Right ventricle myocardium inferior (tissue), 1 donor: ENCODE results near the gene AZIN2. TPM values are rescaled to one million over a fixed set of nuclear protein-coding genes. Genes with fewer than 3 reads are reported as not detected.
"Not testable (repeated sequence)": the region's sequence is repeated elsewhere in the genome, so short reads cannot be mapped to it uniquely, and the experiment has no call there.

ENCODE experiments used
- ATAC-seq: fragments of 200-7000 bp; cut with Tn5 transposase; one replicate; pipeline ENCODE4 v1.9.1; 2020; ENCODE audit warnings: mild to moderate bottlenecking, moderate library complexity
- DNase-seq: peaks from one replicate; pipeline ENCODE4 v3.0.0; 2021; ENCODE audit errors: missing footprints
- intact Hi-C: fragments of 100-400 bp; cut with DNase I; formaldehyde crosslinking; loops from one replicate; pipeline ENCODE4 v1.11.0; 2022
- long read RNA-seq: library from polyadenylated mRNA; unstranded; transcript quantifications from one replicate; pipeline ENCODE4 v2.0.0, GENCODE V29; 2021
- total RNA-seq: library from RNA; stranded (reverse); fragmentation: NEBNext Ultra II Directional; extraction: Animal tissue kit (Norgen Biotek cat#: 25700); gene quantifications from one replicate; pipeline ENCODE4 v1.2.1, GENCODE V29; 2021
- donor health status: DM: no; HTN: yes; CAD: no; lungs with severe emphysema.

AZIN2 gene
- total RNA-seq = 2.1 TPM
- long read RNA-seq, partial matches to known transcripts = 1 of 1 reads
- long read RNA-seq, other reads (novel, unspliced or antisense) = 0 of 1 reads

DNA sequence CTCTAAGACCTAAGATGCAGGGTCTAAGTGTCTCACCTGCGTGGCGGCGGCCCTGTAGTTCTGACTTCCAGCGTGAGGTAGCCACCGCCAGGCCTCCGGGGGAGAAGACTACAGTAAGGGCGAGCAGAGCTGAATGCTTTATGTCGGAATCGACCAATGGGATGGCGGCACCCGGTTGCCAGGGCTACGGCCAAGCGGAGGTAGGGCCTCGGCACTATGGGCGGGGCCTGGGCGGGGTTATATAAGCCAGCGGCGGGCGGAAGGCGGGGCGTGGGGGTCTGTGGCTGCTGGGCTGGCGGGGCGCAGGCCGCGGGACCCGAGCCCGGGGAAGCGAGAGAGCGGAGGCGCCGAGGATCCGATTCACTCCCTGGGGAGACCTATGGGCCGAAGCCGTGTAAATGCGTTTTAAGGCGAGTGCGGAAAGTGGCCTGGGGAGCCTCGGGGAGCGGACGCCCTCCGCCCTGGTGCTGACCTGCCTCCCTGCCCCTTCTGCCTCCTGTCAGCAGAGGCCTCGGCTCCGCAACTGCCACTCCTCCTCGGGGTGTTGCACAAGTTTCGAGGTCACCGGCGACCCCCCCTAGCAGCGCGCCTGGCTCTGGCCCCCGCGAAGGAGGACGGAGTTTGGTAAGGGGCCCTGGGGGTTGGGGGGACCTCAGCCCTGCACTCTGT lies at the start of gene AZIN2:
Gene AZIN2, plus strand, starts transcription at position 269 of the 669 bp plus-strand sequence. CDS start 1,097 bp downstream, outside the sequence.
- ATAC-seq = peak; percentile 98
- peak; percentile 99 for DNase-seq
- intact Hi-C loops = loop anchor here (5.0 kb wide), 1 partner anchor 369 kb away; no protein-coding TSS in a partner anchor

DNA sequence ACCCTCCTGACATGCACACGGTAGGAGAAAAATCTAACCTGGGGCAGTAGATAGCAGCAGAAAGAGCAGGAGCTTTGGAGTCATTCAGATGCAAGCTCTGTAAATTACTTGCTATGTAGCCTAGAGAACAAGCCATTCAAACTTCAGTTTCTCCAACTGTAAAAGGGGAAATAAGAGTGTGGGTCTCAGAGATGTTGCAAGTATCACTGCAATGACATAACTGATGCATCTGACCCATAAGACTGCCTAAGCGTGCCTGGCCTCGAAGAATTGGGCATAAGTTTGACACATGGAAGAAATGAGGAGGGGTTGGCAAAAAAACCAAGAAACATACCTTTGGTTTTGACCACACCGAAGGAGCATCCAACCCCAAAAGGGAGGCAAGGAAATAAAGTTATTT lies 49.4 kb upstream of the AZIN2 start:
- DNase-seq = no peak
- no peak for ATAC-seq
- intact Hi-C loops = no loop called here

DNA sequence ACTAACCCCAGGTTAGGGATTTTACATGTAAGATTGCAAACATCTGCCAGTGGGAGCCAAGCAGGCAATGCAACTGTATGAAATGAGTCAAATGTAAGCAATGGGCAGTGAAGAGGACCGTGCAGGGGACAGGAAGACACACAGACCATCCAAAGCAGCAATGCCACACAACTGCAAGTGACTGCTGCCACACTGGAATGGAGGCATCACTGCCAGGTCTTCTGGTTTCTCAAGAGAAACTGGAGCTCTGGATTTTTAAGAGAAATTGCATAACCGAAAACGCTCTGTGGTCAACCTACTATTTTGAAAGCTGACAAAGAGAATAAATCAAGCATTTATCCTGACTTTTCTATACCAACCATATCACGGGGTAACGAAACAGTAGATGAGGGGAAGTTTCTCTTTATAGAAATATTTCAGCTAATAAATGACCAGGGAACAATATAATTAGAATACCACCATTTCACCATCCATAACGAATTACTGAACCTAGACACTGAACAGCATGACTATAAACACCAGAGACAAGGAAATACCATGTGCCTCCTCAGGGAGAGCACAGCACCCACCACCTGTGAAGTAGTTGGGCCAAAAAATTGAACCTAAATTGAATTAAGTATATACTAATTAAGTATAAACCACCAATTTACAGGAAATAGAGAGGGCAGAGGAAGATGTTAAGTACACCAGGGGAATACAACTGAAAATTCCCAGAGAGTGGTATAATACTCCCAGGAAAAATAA lies 48.7 kb upstream of the AZIN2 start:
- DNase-seq (no peak), ATAC-seq (no peak)
- intact Hi-C loops = no loop called here

DNA sequence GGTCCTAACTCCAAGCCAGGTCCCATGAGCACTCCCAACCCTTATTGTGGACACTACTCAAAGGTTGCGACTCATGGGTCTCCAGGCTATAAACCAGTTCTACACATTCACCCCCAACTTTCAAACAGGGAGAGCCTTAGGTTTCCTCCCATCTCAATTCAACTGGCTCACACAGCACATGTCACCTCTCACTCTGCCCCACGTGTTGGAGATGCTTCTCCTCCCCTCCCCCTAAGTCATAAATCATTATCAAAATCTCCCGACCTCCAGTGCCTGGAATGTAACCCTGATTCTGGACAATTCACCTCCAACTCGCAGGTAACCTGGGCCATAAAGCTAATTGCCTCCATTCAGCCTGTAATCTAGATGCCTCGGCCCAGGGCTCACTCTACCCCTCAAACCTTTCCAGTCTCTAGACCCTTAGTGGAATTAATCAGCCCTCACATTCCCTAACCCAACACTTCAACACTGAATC lies 44.9 kb upstream of the AZIN2 start:
- ATAC-seq = peak; percentile 0
- intact Hi-C loops = loop anchor here (2.0 to 5.0 kb wide), 2 partner anchors 25 to 74 kb away; partner anchors contain the start of gene RNF19B
- no peak for DNase-seq

DNA sequence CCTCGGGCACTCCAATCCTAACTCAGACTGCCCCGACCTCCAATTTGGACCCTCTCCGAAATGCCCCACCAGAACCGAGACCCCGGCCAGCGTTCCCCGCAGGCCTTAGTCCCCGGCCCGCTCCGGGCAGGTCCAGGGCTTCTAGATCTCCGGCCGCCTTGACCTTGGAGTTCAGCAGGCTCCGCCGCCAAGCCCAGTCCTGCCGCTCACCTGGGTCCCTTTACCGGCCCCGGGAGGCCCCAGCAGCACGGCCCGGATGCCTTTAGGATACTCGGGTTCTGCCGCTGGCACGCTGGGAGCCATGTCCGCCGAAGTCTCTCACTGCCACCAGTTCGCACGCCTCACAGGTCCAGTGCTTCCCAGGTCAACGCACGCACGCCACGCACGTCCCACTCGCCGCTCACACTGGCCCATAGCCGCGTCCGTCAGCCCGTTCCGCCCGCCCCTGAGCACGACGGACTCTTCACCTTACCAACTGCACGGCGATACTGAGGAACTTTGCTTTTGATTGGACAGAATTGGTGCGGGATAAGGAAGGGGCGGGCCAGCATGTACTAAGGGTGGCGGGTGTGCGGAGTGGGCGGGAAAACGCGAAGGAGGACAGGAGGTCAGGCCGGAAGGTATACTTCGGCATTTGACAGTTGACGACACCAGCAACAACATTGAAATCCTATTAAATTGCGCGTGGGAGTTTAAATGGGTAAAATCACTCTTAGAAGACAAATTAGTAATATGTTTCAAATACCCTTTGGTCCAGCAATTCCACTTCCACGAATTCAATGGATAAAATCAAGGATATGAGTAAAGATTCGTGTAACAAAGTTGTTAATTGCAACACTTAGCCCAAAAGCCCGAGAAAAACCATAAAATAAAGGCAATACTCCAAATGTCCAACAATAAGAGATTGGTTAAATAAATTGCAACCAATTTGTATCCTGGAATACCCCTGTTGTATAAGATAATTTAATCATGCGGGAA lies 44.1 kb upstream of the AZIN2 start, which contains the start of gene AK2:
Gene AK2, minus strand, starts transcription at position 358 of the 978 bp plus-strand sequence. Its CDS starts 55 bp downstream, at position 303.
- DNase-seq (peak; percentile 98), ATAC-seq (peak; percentile 100)
- intact Hi-C loops = loop anchor here (2.0 to 5.0 kb wide), 2 partner anchors 26 to 75 kb away; partner anchors contain the start of gene RNF19B

DNA sequence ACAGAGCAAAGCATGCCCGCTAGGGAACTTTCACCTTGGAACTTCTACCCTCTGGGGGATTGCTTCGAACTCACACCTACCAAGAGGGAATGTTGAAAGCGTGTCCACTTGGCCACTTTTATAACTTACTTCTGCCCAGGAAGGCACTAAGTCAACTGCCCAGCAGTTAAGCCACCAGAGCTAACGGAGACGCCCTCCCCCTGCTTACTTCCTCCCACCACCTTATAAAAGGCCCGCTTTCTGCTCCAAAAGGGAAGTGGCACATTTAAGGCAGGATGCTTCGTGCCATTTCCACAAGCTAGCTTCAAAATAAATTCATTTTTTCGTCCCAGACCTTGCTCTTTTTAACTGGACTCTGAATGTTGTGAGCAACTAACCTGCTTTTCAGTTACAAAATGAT lies 41.1 kb upstream of the AZIN2 start:
- no peak for DNase-seq
- ATAC-seq = no peak
- intact Hi-C loops = loop anchor here (5.0 kb wide), 1 partner anchor 78 kb away; the partner anchor contains the start of gene RNF19B

DNA sequence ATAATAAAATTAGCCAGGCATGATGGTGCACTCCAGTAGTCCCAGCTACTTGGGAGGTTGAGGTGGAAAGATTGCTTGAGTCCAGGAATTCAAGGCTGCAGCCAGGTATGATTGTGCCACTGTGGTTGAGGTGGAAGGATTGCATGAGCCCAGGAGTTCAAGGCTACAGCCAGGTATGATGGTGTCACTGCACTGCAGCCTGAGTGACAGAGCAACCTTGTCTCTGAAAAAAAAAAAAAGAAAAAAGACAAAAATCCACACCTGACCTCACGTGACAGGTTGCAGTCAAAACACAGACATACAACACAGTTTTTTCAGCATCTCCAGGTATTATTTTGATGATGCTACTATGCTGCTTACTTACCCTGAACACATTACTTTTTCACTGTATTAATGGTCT lies 39.9 kb upstream of the AZIN2 start:
- DNase-seq = no peak
- intact Hi-C loops = no loop called here
- ATAC-seq = no peak

DNA sequence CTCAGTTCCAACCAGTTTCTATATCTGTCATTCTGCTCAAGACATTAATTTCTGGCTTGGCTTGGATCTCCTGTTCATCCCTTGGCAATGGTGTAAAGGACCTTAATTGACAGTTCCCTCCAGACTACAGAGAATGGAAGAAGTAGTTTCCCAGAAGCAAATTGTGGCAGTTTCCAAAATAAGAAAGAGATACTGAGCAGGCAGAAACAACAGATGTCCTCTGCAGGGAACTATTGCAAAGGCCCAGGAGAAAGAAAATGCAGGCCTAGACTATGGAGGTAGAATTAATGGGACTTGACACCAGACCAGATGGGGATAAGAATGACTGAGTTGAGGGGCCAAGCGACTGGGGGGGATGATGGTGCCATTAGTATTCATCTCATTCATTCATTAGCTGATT lies 38.1 kb upstream of the AZIN2 start:
- DNase-seq = no peak
- ATAC-seq = no peak
- intact Hi-C loops = no loop called here

DNA sequence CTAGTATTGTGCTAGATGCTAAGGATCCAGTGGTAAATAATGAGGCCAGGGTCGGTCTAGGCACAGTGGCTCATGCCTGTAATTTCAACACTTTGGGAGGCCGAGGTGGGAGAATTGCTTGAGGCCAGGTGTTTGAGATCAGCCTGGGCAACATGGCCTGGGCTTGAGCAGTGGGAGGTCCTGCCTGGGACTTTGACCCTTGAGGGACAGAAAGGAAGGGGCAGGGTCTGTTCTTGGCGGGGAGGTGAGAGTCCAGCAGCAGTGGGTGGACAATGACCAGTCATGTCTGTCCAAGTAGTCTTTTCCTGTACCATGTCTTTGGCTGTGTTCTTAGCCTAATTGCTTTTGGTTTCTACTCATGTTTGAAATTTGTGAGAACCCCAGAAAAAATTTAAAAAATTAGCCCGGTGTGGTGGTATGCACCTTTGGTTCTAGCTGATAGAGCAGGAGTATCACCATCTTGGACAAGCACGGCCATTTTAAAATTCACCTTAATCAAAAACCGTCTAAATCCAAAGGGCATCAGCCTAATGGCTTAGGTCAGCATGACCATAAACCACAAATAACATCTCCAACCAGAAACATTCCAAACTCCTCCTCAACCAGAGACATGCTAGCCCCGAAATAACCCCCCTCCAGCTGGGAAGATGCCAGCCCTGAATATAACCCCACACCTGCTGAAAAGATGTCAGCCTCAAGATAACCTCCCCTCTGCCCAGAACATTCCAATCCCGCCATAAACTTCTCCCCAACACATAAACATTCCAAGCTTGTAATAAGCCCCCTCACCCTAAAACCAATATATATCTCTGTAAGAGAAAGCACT lies 37.5 kb upstream of the AZIN2 start:
- no peak for ATAC-seq
- intact Hi-C loops = no loop called here
- no peak for DNase-seq

DNA sequence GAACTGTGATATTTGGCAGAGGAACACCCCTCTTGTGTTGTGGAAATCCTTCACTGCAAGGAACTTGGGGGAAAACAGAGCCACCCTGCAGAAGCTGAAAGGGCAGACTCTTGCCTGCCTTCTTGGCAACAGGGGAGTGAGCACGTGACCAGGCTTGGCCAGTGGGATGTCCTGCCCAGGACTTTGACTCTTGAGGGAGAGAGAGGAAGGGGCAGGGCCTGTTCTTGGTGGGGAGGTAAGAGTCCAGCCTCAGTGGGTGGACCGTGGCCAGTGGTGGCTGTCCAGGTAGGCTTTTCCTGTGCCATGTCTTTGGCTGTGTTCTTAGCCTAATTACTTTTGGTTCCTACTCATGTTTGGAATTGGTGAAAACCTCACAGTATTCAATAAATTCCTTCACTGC lies 35.7 kb upstream of the AZIN2 start:
- no peak for DNase-seq
- ATAC-seq = peak; percentile 39
- intact Hi-C loops = no loop called here

DNA sequence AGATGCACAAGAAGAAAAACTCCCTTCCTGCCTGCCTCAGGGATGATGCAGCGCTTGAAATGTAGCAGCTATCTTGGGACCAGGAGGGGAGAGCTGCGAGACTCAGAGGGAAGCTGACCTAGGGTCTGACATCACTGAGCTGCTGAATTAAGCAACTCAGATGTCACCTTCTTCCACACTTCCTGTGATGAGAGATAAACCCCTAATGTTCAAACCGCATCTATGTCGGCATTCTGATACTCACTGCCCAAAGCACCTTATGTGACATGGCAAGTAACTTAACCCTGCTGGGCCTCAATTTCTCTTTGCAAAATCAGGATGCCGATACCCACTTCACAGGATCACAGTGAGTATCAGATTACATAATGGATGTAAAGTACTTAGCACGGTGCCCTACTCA lies 35.1 kb upstream of the AZIN2 start:
- DNase-seq (no peak), ATAC-seq (no peak)
- intact Hi-C loops = no loop called here

DNA sequence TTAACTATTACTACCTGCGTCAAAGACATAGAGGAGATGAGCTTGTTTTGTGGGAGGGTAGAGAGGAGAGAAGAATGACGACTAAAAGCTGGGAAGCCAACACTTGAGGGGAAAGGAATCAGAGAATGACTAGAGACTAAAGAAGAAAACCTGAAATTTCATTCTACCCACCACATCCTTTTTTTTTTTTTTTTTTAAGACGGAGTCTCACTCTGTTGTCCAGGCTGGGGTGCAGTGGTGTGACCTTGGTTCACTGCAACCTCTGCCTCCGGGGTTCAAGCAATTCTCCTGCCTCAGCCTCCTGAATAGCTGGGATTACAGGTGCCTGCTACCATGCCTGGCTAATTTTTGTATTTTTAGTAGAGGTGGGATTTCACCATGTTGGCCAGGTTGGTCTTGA lies 34.7 kb upstream of the AZIN2 start:
- DNase-seq, ATAC-seq, intact Hi-C loops: not testable (repeated sequence)

DNA sequence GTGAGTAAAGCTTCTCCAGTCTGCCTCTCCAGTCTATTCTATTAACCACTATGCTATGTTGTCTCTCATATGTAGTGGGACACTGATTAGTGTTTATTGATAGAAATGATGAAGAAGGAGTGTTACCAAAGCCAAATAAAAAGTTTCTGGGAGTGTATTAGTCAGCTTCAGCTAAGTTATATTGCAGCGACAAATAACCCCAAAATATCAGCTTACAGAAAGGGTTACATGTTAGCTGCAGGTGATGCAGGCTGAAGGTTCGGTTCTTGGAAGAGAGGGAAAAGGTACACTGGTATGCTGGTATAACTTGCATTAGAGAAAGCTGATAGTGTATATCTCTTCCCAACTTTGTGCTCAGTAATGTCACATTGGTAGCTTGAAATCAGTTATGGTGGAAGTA lies 33.7 kb upstream of the AZIN2 start:
- no peak for DNase-seq
- no peak for ATAC-seq
- intact Hi-C loops = no loop called here

DNA sequence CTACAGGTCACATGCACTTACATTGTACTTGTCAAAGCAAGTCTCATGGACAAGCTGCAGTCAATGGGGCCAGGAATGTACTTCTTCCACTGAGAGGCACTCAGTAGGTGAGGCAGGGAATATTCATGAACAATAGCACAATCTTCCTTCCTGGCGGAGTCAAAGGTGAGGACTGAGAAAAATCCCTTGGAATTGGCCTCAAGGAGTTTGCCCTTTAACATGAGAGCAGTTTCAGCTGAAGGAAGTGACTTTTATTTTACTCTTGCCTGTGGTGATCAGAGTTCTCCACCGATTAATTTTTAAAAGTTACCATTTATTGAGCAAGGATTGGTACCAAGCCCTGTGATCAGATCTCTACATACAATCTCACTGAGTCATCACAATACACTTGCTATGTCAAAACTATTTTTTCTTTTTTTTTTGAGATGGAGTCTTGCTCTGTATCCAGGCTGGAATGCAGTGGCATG lies 33.1 kb upstream of the AZIN2 start:
- intact Hi-C loops = no loop called here
- DNase-seq (no peak), ATAC-seq (no peak)

DNA sequence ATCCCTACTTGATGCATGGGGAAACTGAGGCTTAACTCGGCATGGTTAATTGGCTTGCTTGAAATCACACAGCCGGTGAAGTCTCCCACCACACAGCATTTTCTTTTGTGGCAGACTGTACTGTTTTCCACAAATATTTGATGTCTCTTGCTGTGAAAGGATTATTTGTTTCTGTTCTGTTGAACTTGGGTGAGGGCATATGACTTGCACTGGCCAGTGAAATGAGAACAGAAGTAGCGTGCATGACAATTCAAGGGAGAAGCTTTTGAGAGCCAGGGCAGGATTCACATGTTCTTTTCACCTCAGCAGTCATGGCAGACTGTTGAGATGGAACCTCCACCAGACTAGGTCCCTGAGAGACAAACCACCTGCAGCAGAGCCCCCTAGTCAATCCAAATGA lies 32.5 kb upstream of the AZIN2 start:
- DNase-seq (no peak), ATAC-seq (no peak)
- intact Hi-C loops = no loop called here

DNA sequence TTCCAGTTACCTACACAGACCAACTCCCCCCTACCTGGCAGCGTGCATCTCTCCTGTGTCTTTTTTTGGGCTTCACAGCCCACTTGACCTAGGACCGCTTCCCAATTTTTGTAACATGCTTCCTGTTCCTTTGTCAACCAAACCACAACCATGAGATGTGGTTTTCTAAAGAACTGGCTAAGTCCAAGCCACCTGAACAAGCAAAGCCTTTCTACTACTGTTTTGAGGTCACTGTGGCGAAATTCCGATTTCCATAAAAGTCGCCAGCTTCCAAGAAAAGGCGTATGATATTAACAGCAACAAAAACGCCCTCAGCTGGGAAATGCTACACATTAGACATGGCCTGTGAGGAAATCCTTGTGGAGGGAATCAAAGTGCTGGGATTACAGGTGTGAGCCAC lies 31.6 kb upstream of the AZIN2 start:
- DNase-seq = no peak
- no peak for ATAC-seq
- intact Hi-C loops = no loop called here

DNA sequence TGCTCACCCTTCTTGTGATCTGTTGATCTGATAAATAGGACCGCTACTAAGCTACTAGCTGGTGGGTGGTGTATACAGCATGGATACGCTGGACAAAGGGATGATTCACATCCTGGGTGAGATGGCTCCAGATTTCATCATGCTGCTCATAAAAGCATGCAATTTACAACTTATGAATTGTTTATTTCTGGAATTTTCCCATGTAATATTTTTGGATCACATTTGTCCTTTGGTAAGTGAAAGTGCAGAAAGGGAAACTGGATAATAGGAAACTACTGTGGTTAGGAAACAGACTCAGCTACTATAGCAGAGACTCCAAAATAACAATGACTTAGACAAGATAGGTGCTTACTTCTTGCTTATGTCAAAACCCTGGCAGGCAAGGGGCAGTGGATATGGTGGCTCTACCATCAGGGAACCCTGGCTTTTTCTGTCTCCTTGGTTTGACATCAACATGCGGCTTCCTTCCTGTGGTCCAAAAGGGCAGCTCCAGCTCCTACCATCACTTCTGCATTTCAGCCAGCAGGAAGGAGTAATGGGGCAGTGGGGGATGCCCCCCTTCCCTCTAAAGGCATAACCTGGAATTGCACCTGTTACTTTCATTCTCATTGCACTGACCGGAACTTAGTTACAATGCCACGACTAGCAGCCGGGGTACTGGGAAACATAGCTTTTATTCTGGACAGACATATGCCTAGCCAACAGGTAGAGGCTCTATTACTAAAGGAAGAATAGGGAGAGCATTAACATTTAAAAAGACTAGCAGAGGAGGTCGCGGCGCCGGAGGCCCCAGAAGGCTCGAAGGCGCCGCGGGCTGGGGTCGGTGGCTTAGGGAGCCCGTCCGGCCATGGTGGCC lies 30.5 kb upstream of the AZIN2 start:
- no peak for DNase-seq
- intact Hi-C loops = no loop called here
- ATAC-seq = no peak
